C4-2B (cell line): ENCODE measurements around the gene PSAP.

Source experiments
- CTCF ChIP-seq: fragments of 450-650 bp; conservative IDR thresholded peaks from 2 replicates; pipeline ENCODE4 v1.5.1; 2017; ENCODE audit warnings: mild to moderate bottlenecking
- ZFX ChIP-seq: fragments of 450-650 bp; IDR thresholded peaks from 2 replicates; pipeline ENCODE4 v1.6.1; 2017

- no peak for TF ChIP-seq CTCF
- TF ChIP-seq ZFX = no peak
Observed at GRCh38 chr10:71873582-71874211, 22.6 kb upstream of the PSAP start.
